ENCODE data around the gene IGFBP2.

IGFBP2 gene

DNA sequence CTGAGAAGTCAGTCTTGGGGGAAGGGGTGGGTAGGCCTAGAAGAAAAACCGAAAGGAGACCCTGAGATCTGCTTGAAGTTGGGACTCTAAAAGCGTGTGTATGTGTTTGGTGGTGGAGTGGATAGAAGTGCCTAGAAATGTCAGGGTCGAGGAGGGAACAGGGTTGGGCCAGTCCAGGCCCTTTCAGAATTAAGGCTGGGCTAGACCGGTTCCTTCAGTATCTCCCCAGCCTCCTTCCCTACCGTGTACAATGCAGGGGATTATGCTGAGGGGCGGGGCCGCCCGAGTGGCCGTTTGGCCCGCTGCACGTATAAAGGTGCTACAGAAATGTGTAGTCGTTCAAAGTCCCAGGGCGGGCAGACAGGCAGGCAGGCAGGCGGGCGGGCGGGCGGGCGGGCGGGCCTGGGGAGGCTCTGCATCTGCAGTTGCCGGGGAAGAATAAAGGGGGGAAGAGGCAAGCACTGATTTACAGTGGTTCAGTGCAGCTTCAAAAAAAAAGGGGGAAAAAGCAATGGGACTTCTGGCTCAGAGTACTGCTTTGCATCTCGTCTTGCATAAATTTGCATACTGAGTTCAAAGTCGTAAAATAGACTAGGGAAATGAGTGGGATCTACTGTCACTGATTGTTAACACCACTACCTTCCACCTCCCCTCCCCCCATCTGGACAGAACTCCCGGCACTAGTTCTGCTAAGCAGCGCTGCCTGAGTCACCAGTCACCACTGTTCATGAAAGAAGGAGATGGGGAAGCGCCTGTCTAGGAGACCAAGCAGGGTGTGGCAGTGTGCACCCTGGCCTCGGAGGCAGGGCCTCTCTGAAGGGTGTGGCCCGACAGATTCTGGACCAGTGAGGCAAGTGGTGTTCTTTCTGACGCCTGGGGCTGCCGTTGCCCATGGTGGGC lies 3.6 kb downstream of the IGFBP2 start:
- DNase-seq (ENCODE audit: low read depth) = no peak

DNA sequence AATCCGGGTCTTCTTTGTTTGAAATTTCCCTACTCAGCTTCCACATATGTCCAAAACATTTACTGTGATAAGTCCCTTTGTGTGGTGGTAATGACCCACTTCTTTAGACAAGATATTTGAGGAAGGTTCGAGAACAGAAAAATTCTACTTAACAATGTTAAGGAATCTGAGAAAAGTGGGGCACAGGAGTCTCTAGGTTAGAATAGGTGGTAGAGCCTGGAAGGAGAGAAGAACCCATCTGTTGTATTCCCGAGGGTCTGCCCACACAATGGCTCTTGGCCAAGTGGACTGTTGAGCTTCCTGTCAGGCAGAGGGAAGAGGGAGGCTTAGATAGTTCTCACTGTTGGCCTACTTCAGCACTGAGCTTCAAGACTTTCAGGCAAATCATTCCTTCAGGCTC lies 4.3 kb downstream of the IGFBP2 start:
- DNase-seq (ENCODE audit: low read depth) = no peak

DNA sequence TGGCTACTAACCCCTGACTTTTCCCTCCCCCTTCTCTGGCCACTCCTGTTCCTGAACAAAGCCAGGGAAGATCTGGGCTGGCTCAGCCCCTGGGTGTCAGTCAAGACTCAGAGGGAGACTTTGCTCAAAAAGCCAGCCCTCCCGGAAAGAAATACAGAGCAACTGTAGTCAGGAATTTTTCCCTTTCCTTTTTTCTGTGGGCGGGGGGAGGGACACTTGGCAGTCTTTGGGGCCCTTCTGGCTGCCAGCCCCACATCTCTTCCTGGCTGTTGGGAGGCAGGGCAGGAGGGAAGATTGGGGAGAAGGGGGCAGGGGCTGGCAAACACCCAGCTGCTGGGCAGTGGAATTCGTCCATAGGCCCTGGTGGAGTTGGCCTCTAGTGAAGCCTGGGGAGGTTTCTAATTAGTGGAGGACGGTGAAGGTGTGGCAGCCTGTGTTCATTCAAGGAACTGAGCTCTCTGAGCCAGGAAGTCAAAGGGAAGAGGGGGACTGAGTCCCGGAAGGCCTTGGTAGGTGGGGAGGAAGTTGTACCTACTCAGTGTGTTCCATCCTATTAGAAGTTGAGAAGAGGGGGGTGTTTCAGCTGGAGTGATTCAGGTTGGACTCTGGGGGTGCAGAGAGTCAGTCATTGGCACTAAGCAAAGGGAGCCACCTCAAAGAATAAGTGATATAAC lies 10.9 kb downstream of the IGFBP2 start:
- no peak for DNase-seq (ENCODE audit: low read depth)

DNA sequence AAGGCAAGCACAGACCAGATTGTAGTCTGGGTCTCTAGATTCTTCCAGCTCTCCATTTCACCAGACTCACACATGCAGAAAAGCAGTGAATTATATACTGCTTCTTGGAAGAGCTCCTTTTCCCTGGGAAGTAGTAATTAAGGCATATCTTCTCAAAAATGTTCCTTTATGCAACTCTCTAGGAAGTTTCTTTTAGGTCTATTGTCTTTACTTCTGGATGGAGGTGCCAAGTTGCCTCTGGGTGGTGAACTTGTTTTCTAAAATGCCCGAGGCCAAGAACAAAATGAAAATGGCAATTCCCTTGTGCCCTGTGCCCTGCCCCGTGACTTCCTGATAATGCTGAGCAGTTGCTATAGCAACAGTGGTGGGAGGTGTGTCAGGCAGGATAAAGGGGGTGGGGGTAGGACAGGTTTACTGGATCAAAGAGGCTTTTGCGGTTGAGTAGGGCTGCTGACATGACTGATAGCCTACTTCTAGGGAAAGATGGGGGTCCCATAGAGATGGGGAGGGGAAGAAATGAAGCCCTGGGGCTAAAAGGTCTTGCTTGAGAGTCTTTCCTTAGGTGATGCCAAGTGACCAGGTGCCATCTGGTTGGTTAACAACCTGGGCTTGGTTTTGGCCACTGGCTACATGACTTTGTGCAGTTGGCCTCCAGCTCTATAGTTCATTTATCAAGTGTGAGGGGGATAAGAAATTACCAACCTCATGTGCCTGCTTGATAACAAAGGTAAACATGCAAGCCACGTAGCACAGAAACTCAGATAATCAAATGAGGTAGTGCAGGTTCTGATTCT lies 11.8 kb downstream of the IGFBP2 start:
- no peak for DNase-seq (ENCODE audit: low read depth)

GRCh38 chr2:216645636-216645950 lies 12.4 kb downstream of the IGFBP2 start:
- no peak for DNase-seq (ENCODE audit: low read depth)

GRCh38 chr2:216646116-216646515 lies 12.9 kb downstream of the IGFBP2 start:
- no peak for DNase-seq (ENCODE audit: low read depth)

- DNase-seq (ENCODE audit: low read depth) = no peak
These were observed 14.9 kb downstream of the IGFBP2 start for GRCh38 chr2:216648105-216648504.

- no peak for DNase-seq (ENCODE audit: low read depth)
These were observed 16.4 kb downstream of the IGFBP2 start for GRCh38 chr2:216649574-216649973.

DNA sequence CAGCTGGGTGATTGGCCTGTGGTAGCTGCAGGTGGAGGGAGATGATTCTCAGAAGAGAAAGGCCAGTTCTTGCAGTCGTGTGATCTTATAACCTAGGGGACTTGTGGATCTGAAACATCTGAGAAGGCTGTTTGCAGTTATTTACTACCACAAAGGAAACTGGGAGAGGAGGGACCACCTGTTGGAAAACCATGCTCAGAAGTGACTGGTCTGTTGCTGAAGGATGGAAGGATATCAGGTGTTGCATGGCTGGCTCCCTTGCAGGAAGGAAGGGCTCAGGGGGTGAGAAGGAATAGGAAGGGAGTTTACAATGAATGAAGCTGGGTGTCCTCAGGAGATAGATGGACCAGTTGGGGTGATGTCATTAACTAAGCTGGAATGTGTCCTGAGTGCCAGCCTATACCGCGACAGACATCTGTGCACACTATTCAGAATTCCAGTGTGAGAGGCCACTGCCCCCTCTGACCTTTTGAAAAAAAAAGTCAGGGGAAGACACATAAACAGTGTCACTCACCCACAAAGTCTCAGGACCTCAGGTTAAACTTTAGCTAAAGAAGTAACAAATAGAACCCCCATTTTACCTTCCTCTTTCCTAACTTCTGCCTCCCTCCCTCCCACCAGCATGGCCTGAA lies 17.5 kb downstream of the IGFBP2 start:
- no peak for DNase-seq (ENCODE audit: low read depth)

- no peak for DNase-seq (ENCODE audit: low read depth)
These were observed 18.2 kb downstream of the IGFBP2 start for GRCh38 chr2:216651351-216651881.

GRCh38 chr2:216652566-216652965 lies 19.3 kb downstream of the IGFBP2 start:
- DNase-seq (ENCODE audit: low read depth) = no peak

DNA sequence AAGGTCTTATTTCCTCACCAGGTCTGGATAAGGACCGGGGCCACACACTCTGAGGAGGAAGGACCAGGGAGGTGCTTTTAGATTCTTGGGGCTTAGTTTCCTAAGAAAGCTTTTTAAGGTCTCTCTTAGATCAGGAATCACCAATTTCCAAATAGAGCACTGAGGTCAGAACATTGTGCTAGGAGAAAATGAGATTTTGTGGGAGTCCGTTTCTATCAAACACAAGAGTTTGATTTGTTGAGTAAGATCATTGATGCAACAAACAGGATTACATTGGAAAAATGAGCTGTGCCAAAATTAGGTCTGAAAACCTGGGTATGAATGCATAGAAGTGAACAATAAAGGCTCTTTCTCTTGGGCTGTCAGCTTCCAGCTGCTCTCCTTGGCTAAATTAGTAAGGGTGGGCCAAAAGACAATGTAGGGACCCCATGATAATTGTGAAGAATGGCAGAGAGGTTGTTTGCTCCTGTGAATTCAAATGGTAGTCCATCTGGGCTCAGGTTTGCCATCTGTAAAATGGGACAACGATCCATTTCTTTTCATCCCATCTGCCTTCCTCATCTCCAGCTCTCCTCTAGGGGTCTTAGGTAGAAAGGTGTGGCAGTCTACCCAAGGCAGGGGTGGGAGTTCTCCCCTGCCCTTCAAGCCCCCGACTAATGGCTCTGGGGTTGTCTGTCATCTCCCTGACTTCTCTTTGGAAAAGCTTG lies 20.0 kb downstream of the IGFBP2 start:
- DNase-seq (ENCODE audit: low read depth) = no peak

DNA sequence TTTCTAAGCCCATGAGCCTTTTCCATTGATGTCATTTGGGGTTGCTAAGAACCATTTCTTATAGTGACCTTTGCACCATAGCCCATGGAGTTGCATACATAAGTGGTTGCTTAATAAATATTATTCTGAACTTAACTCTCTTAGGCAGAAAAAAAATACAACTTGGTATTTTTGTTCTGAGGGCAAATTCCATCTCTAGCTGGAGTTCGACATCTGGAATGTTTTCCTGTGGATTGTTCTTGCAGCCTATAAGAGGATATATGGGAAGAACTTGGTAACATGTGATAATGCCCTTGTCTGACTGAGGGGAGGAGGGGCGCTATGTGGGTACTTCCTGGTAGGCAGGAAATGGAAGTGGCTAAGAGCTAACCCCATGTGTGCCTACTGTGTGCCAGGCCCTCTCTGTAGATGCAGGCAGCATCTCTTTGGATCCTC lies 20.7 kb downstream of the IGFBP2 start:
- no peak for DNase-seq (ENCODE audit: low read depth)

- DNase-seq (ENCODE audit: low read depth) = no peak
These were observed 21.4 kb downstream of the IGFBP2 start for GRCh38 chr2:216654528-216655052.

DNA sequence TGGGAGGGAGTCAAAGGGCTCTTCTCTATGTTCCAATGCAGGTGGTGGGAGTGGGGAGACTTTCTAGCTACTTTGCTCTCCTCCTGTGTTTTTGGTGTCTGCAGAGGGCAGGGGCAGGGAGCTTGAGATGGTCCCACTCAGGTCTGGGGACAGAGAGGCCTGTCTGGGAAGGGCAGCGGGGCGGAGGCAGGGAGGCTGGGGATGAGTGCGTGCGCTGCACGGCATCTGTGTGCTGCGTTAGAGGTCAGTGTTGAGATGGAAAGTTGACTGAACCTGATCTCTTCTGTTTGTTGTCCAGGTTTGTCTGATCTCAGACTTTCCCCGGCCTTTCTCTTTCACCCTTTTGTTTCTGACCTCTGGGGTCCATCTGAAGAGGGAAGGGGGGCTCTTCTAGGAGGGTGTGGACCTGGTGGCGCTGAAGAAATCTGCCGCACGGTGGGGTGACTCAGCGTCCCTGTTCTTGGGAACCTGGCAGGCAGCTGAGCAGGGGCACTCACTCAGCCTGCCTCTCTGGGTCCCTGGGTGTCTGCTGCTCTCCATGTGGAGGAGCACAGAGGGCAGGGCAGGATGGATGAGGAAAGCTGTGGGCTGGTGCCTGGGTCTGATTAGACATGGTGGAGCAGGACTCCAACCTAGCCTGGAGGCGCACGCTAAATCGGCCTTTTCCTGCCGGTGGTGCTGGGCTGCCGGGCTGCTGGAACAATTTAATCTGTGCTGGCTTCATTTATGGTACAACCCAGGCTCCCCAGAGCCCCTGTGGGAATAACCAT lies 24.1 kb downstream of the IGFBP2 start:
- DNase-seq (ENCODE audit: low read depth) = no peak

DNA sequence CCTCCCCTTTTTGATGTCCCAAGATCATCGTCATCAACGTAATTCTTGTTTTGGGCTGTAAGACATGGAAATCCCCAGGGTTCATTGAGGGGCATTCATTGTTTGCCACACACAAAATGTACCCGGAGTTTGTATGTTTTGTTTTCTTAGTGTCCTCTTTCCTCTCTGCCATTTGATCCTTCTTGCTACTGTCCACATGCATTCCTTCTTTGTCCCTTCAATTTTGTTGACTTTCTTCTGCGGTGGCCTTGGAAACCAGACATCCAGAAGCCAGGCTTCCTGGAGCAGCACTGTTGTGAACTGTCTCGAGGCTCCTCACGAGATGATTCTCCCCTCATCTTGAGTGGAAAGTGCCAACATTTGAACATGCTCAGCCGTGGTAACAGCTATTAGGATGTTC lies 24.8 kb downstream of the IGFBP2 start:
- DNase-seq (ENCODE audit: low read depth) = no peak

DNA sequence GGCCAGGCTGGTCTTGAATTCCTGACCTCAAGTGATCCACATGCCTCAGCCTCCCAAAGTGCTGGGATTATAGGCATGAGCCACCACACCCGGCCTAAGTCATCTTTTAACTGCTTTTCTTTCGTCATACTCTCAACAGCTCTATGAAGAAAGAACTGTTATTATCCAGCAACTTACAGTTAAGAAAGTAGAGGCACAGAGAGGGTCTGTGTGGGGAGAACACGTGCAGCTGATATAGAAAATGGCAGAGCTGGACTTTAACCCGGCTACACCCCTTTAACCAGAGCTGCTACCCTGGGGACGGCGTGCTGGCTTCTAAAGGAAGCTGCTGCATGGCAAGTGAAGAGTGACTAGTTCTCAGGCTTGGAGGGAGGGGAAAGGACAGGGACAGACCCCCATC lies 25.5 kb downstream of the IGFBP2 start:
- DNase-seq (ENCODE audit: low read depth) = no peak

DNA sequence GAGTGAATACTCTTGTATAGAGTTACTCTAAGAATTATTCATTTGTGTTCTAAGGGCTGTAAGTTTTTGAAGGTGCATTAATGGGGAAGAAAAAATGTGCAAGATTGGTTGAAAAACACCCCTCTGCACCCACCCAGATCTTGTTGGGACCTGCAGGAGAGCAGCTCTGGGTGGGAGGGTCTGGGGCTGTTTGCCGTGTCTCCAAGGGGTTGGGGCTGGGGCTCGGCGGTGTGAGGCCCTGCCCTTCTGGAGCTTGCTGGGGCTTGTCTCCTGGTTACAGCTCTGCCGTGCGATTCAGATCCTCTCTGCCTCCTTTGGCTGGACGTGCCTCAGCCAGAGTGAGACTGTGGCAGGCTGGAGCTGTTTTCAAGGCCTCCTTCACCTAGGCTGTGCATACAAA lies 26.1 kb downstream of the IGFBP2 start:
- no peak for DNase-seq (ENCODE audit: low read depth)

DNA sequence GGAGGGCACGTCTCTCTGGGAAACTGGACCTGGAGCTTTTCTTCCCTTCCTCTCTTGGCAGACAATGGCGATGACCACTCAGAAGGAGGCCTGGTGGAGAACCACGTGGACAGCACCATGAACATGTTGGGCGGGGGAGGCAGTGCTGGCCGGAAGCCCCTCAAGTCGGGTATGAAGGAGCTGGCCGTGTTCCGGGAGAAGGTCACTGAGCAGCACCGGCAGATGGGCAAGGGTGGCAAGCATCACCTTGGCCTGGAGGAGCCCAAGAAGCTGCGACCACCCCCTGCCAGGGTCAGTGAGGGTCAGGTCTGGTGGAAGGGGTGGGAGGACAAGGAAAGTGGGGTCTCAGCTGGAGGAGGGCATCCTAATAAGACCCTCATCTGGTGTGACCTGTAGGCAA lies 27.3 kb downstream of the IGFBP2 start:
- DNase-seq (ENCODE audit: low read depth) = no peak

- DNase-seq (ENCODE audit: low read depth) = no peak
These were observed 27.8 kb downstream of the IGFBP2 start for GRCh38 chr2:216661051-216661450.
